ENCODE results near the gene ZNF483. TPM values are rescaled to one million over a fixed set of nuclear protein-coding genes. Genes with fewer than 3 reads are reported as not detected.
"Not testable (repeated sequence)": the region's sequence is repeated elsewhere in the genome, so short reads cannot be mapped to it uniquely, and the experiment has no call there.

Gene ZNF483
- total RNA-seq, 4 donors from 2014 or later: 0.23 to 6.5 (median 1.00) TPM

- no peaks in the 10 kb centered on the region for H3K4me1 ChIP-seq
- H3K27me3 ChIP-seq: no peaks in the 10 kb centered on the region
- no peak overlapping the region for H3K4me3 ChIP-seq
- intact Hi-C loops (cut with DNase I): no loop called here
- H3K36me3 ChIP-seq: peaks cover 0 to 66% (median 0%) of the 10 kb centered on the region in 3 donors
- no peak for DNase-seq
- no peak overlapping the region for H3K27ac ChIP-seq
- no peak for TF ChIP-seq POLR2A (IDR thresholded peaks at IDR 0.05)
- TF ChIP-seq, protein P1, sequence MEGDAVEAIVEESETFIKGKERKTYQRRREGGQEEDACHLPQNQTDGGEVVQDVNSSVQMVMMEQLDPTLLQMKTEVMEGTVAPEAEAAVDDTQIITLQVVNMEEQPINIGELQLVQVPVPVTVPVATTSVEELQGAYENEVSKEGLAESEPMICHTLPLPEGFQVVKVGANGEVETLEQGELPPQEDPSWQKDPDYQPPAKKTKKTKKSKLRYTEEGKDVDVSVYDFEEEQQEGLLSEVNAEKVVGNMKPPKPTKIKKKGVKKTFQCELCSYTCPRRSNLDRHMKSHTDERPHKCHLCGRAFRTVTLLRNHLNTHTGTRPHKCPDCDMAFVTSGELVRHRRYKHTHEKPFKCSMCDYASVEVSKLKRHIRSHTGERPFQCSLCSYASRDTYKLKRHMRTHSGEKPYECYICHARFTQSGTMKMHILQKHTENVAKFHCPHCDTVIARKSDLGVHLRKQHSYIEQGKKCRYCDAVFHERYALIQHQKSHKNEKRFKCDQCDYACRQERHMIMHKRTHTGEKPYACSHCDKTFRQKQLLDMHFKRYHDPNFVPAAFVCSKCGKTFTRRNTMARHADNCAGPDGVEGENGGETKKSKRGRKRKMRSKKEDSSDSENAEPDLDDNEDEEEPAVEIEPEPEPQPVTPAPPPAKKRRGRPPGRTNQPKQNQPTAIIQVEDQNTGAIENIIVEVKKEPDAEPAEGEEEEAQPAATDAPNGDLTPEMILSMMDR (IDR thresholded peaks at IDR 0.05): no peak
- H3K9me3 ChIP-seq: peaks cover 0 to 42% (median 24%) of the 10 kb centered on the region in 3 donors
- 74 to 90% methylated on average over 5 of the region's 5 CpGs for WGBS, 2 donors
Measured at GRCh38 chr9:111533099-111533790, 8.3 kb downstream of the ZNF483 start.

DNA sequence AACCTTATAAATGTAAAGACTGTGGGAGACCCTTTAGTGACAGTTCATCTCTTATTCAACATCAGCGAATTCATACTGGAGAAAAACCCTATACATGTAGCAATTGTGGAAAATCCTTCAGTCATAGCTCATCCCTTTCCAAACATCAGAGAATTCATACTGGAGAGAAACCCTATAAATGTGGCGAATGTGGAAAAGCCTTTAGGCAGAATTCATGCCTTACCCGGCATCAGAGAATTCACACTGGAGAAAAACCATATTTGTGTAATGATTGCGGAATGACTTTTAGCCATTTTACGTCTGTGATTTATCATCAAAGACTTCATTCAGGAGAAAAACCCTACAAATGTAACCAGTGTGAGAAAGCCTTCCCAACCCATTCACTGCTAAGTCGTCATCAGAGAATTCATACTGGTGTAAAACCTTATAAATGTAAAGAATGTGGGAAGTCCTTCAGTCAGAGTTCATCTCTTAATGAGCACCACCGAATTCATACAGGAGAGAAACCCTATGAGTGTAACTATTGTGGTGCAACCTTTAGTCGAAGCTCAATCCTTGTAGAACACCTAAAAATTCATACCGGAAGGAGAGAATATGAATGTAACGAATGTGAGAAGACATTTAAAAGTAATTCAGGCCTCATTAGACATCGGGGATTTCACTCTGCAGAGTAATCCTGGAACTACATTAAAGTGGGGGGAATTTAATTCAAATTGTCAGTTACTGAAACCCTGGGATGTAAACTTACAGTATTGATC is 17.7 kb downstream of the ZNF483 start:
- 90 to 91% methylated on average over 11 of the region's 11 CpGs for WGBS, 2 donors
- Histone ChIP-seq H3K36me3 (peaks cover 0 to 50% (median 7%) of the 10 kb centered on the region in 3 donors), H3K27ac (no peak overlapping the region), H3K27me3 (no peaks in the 10 kb centered on the region), H3K4me3 (no peak overlapping the region), H3K9me3 (peaks cover 0 to 99% (median 91%) of the 10 kb centered on the region in 3 donors), H3K4me1 (no peaks in the 10 kb centered on the region)
- no peak for DNase-seq
- intact Hi-C loops (cut with DNase I): no loop called here
- no peak for TF ChIP-seq POLR2A (IDR thresholded peaks at IDR 0.05)
- TF ChIP-seq, protein P1 (IDR thresholded peaks at IDR 0.05): no peak

DNA sequence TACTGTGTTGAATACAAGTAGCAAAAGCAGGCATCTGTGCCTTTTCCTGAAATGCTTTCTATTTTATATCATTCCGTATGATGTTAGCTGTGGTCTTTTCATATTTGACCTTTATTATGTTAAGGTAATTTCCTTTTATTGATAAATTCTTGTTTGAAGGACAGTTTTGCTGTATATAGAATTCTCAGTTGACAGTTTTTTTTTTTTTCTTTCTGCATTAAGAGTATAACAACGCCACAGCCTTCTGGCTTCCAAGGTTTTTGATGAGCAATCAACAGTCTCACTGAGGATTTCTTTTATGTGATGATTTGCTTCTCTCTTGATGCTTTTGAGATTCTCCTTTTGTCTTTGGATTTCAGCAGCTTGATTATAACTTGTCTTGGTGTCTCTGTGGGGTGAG is 23.6 kb downstream of the ZNF483 start:
- Histone ChIP-seq H3K27ac (no peak overlapping the region), H3K4me1 (no peaks in the 10 kb centered on the region), H3K27me3 (no peaks in the 10 kb centered on the region), H3K9me3 (peaks cover 0 to 84% (median 69%) of the 10 kb centered on the region in 3 donors), H3K4me3 (no peak overlapping the region), H3K36me3 (peaks cover 0 to 20% (median 0%) of the 10 kb centered on the region in 3 donors)
- intact Hi-C loops (cut with DNase I): no loop called here
- WGBS, 2 donors: 75 to 97% methylated on average over 2 of the region's 2 CpGs
- TF ChIP-seq, protein P1 (IDR thresholded peaks at IDR 0.05): no peak
- no peak for TF ChIP-seq POLR2A (IDR thresholded peaks at IDR 0.05)
- no peak for DNase-seq

DNA sequence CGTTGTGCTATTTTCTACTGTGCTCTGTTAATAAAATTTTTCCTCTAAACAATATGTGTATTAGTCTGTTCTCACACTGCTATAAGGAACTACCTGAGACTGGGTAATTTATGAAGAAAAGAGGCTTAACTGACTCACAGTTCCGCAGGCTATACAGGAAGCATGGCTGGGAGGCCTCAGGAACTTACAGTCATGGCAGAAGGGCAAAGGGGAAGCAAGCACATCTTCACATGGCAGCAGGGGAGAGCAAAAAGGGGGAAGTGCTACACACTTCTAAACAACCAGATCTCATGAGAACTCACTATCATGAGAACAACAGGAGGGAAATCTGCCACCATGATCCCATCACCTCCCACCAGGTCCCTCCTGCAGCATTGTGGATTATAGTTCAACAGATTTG is 30.4 kb downstream of the ZNF483 start:
- intact Hi-C loops (cut with DNase I); DNase-seq; H3K4me1 ChIP-seq; H3K27ac ChIP-seq; H3K4me3 ChIP-seq; H3K27me3 ChIP-seq: not testable (repeated sequence)
- Histone ChIP-seq H3K36me3 (peaks cover 0 to 23% (median 0%) of the 10 kb centered on the region in 3 donors), H3K9me3 (peaks cover 0 to 28% (median 3%) of the 10 kb centered on the region in 3 donors)
- WGBS, 2 donors: 68 to 90% methylated on average over 2 of the region's 2 CpGs

DNA sequence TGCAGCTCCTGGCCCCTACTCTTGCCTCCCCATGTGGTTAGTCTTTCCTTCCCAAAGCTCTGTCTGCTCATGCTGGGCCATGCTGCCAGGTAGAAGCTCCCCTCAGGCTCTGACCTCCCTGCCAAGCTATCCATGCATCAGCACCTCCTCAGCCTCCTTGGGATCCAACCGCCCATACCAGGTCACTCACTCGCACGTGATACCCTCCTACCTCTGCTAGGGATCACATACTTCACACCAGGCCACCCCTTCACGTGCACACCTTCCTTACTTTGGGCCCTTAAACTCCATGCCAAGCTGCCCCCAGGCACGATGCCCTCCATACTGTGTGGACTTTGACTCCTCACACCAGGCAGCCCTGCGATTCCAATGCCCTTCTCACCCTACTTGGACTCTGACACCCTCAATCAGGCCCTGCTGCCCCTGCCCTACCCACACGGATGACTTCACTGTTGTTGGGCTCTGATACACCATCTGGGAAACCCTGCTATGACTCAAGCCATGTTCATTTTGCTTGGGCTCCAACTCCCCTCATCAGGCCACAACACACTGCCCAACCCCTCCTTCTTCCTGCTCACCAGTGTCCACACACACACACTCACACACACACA is 34.1 kb downstream of the ZNF483 start:
- H3K27ac ChIP-seq: no peak overlapping the region
- no peaks in the 10 kb centered on the region for H3K4me1 ChIP-seq
- no peaks in the 10 kb centered on the region for H3K27me3 ChIP-seq
- TF ChIP-seq, protein P1 (IDR thresholded peaks at IDR 0.05): no peak
- TF ChIP-seq POLR2A (IDR thresholded peaks at IDR 0.05): no peak
- 78 to 92% methylated on average over 6 of the region's 7 CpGs for WGBS, 2 donors
- intact Hi-C loops (cut with DNase I): no loop called here
- H3K4me3 ChIP-seq: no peak overlapping the region
- peaks cover 0 to 11% (median 0%) of the 10 kb centered on the region in 3 donors for H3K9me3 ChIP-seq
- DNase-seq: no peak
- H3K36me3 ChIP-seq: peaks cover 0 to 43% (median 9%) of the 10 kb centered on the region in 3 donors

All from esophagus squamous epithelium (tissue), 5 donors.